SKM-1 treated with dmso at 0.1 percent for 144 hours (cell line): ENCODE data around the gene SLC30A5.

Source experiments
- DNase-seq: peaks from one replicate; lab custom pipeline; 2025; ENCODE audit not compliant: unreplicated experiment; lab: John Stamatoyannopoulos, UW

Gene SLC30A5

DNA sequence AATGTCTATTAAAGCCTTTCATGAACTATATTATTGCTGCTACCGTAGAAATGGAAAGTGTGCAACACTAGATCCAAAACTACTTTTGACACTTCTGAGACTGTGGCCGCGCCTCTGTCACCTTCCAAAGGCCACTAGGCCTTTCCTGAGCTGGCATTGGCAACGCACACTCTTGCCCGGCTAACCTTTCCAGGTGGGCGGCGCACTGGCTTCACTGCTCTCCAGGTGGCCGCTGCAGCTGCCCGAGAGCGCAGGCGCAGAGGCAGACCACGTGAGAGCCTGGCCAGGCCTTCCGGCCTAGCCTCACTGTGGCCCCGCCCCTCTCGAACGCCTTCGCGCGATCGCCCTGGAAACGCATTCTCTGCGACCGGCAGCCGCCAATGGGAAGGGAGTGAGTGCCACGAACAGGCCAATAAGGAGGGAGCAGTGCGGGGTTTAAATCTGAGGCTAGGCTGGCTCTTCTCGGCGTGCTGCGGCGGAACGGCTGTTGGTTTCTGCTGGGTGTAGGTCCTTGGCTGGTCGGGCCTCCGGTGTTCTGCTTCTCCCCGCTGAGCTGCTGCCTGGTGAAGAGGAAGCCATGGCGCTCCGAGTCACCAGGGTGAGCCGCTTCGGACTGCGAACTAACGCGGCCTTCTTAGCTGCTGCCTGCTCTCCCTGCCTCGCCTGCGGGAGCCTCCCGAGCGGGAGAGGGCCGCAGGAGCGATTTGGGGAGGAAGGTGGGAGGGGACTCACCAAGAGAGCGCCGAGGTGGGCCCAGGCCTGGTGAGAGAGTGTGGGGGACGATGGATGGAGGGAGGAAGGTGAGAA, 73.1 kb downstream of the SLC30A5 start, which contains the start of gene CCNB1:
Gene CCNB1 (plus strand): TSS at position 465 of the 807 bp plus-strand sequence. CDS start 113 bp downstream, at position 578.
- peak; percentile 98 for DNase-seq

DNA sequence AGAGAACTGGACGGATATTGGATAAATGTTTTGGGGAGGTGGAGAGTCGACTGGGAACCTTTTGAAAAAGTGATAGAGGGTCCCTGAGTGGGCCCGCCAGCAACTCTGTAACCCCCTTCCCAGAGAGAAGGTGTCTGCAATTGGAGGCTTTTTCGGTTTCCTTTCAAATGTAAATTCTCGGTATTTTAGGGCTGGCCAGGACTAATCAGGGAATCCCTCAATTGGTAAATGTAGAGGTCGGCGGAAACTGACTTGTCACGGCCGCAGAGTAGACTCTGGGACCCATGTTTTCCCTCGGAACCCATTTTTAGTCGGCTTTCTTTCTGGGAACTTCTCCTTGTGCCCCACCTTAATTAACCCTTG, 73.7 kb downstream of the SLC30A5 start:
- no peak for DNase-seq

DNA sequence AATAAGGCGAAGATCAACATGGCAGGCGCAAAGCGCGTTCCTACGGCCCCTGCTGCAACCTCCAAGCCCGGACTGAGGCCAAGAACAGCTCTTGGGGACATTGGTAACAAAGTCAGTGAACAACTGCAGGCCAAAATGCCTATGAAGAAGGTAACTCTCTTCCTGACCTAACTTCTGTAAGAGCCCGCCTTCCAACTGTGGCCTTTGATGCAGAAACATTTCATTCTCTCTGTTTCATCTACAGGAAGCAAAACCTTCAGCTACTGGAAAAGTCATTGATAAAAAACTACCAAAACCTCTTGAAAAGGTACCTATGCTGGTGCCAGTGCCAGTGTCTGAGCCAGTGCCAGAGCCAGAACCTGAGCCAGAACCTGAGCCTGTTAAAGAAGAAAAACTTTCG, 74.1 kb downstream of the SLC30A5 start:
- no peak for DNase-seq

DNA sequence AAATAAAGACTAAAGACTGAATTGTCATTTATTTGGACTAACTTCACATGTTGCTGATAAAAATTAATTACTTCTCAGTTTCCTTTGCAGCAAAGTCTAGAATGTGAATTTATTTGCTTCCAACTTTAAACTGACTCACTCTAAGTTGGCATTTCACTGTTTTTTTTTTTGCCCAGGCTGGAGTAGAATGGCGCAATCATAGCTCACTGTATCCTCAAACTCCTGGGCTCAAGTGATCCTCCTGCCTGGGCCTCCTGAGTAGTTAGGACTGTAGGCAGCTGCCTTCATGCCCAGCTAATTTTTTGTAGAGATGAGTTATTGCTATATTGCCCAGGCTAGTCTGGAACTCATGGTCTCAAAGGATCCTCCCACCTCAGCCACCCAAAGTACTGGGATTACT, 76.7 kb downstream of the SLC30A5 start:
- DNase-seq: no peak

DNA sequence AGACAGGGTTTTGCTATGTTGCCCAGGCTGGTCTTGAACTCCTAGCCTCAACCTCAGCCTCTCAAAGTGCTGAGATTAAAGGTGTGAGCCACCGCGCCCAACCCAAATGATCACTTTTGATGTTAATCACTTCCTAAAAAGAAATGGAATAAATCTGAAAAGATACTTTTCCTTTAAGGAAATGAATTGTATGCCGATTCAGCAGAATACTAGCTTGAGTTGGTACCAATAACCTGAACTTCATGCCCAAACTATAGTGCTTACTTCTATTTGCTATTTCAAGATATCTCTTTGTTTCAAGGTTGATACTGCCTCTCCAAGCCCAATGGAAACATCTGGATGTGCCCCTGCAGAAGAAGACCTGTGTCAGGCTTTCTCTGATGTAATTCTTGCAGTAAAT, 77.2 kb downstream of the SLC30A5 start:
- no peak for DNase-seq
